Measurements from ENCODE around the gene ILKAP.

The ILKAP gene

GRCh38 chr2:238123991-238124470, 79.5 kb downstream of the ILKAP start:
- no peak overlapping the region for H3K4me3 ChIP-seq (ENCODE audit: low read depth, low read length)
- no peak for TF ChIP-seq CTCF (IDR thresholded peaks at IDR 0.05; ENCODE audit: low read depth, low read length)

DNA sequence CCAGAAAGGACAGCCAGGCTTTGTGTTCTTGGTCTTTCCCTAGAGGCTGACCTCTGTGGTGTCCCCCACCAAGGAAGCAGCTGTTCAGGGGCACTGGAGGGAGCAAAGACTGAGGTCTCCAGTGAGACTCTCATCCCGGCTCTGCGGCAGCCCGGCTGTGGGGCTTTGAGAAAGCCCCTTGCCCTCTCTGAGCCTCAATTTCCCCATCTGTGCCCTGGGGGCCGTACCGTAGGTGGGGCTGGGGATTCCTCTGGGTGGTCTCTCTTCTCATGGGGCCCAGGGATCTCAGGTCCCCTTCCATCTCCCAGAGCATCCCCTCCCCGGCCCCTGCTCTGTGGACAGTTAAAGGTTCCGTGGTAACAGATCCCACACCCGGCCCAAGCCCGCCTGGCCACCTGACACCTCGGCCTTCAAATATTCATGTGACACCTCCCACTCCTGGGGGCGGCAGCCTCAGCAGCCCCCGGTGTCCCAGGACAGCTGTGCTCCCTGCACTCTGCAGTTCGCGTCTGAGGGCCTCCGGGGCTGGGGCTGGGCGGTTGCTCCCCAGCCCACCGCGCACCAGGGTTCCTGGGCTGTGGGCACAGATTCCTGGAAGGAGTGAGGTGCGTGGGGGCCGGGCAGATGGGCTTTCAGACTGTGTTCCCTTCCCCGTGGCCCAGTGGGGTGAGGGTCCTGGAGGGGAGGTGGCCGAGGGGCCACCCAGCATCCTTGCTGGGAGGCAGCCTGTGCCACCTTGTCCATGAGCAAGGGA, 80.1 kb downstream of the ILKAP start:
- no peak overlapping the region for H3K4me3 ChIP-seq (ENCODE audit: low read depth, low read length)
- TF ChIP-seq CTCF (IDR thresholded peaks at IDR 0.05; ENCODE audit: low read depth, low read length), result no peak

DNA sequence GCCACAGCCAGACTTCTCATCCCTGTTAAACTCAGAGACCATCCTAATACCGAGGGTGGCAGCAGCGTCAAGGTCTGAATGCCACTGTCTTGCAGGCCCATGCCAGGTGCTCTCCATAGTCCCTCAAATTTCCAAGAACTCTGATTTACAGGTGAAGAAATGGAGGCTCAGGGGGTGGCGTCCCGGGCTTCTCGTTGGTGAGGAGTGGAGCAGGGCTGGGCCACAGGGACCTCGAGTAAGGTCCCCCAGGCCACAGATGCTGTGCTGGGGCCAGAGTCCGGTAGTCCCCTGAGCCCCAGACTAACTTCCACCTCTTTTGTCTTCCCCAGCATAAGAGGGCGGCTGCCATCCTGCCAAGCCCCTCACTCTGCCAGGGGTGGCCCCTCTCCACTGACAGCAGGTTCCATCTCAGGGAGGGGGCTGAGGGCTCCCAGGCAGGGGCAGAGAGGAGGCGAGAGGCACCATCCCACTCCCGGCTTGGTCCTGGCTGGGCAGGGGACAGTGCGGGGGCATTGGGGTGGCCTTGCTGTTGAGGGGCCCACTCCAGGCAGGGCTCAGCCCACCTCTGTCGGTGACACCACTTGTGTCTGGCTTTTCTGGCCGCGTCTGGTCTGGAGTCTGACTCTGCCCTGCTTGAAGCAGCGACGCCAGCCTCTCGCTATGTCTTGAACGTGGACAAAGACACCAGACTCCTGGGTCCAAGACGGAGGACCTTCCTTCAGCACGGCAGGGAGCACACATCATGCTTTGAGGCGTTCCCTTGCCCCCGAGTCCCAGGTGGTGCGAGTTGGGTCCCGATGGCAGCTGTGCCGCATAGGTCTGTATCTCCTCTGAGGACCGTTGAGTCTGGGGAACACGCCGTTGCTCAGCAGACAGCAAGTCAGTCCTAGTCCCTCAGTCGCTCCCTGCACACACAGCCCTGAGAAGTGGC, 80.9 kb downstream of the ILKAP start:
- no peak overlapping the region for H3K4me3 ChIP-seq (ENCODE audit: low read depth, low read length)
- TF ChIP-seq CTCF (IDR thresholded peaks at IDR 0.05; ENCODE audit: low read depth, low read length), result no peak

DNA sequence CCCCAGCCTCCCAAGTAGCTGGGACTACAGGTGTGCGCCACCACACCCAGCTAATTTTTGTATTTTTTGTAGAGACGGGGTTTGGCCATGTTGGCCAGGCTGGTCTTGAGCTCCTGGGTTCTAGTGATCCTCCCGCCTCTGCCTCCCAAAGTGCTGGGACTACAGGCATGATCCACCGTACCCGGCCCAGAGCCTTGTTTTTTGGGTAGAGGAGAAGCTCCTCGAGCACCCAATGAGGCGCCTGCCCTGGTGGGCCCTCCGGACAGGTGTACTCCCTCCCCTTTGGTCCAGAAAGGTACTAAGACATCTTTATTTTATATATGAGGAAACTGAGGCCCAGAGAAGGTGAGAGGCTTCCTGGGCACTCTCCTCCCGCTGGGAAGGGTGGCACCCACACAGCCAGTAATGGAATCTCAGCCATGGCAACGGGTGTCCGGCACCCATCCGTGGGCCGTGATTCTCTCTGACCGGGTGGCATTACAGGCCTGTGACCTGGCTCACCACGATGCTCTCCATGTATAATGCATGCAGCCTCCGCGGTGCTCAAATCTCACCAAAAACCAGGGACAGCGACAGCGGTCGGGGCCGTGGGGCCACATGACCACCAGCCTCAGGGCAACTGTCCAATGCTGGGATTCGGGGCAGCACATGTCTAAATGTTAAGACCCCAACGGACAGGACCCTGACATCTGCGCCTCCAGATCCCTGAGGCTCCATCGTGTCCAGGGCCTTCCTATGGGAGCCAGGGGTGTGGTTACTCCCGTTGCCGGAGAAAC, 81.8 kb downstream of the ILKAP start:
- no peak for TF ChIP-seq CTCF (IDR thresholded peaks at IDR 0.05; ENCODE audit: low read depth, low read length)
- no peak overlapping the region for H3K4me3 ChIP-seq (ENCODE audit: low read depth, low read length)

DNA sequence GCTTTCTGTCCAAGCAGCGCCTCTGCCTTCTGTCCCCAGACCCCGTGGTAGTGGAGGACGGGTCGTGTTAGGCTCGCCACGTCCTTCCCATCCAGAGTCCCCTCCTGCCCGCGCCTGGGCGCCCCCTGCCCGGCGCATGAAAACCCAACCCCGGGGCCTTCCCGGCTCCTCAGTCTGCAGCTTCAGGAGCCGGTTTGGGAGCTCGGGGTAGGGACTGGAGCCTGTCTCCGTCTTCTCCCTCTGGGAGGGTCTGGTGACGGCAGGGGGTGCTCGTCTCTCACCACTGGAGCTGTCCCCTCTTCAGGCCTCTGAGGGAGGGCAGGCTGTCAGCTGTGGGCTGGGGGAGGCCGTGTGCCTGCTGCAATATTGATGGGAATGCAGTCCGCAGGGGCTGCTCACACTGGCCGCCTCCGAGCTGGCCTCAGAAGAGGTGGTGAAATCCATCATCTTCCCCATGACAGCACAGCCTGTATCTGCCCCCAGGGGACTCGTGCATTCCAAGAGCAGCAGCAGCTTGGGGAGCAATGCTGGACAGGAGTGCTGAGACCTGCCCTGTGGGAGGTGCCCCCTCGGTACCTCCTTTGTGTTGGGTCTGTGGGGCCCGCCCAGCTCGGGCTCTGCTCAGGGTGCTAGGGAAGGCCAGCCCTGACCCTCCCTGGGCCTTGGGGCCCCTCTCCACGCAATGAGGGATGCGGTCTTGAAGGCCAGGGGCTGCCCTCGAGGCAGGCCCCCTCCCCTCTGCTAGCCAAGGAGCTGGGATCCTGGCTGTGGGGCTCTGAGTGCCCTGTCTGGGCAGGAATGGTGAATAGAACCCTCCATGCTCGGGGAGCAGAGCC, 82.8 kb downstream of the ILKAP start:
- no peak overlapping the region for H3K4me3 ChIP-seq (ENCODE audit: low read depth, low read length)

More for the DNA sequence above, 82.8 kb downstream of the ILKAP start:
- no peak for TF ChIP-seq CTCF (IDR thresholded peaks at IDR 0.05; ENCODE audit: low read depth, low read length)

Data from WI38 (cell line).